KMS-11 (cell line): ENCODE results near the gene SIGLEC15.

Experiments used
- H2AFZ ChIP-seq: fragments of 200-600 bp; sonication (generic); 2 replicates; pipeline ENCODE4 v1.6.1; 2016; ENCODE audit warnings: antibody characterized with exemption, mixed run types, low read depth
- H3K27ac ChIP-seq: fragments of 200-600 bp; sonication (generic); 2 replicates; pipeline ENCODE4 v1.6.1; 2016; ENCODE audit warnings: mild to moderate bottlenecking, mixed run types
- H3K27me3 ChIP-seq: fragments of 200-600 bp; sonication (generic); 2 replicates; pipeline ENCODE4 v1.6.1; 2017; ENCODE audit warnings: mild to moderate bottlenecking, low read depth, mixed run types, moderate library complexity; ENCODE audit not compliant: insufficient read depth
- H3K36me3 ChIP-seq: fragments of 200-600 bp; sonication (generic); 2 replicates; pipeline ENCODE4 v1.6.1; 2017; ENCODE audit warnings: mild to moderate bottlenecking, mixed run types; ENCODE audit not compliant: insufficient read depth
- H3K4me1 ChIP-seq: fragments of 200-600 bp; sonication (generic); 2 replicates; pipeline ENCODE4 v1.6.1; 2016; ENCODE audit warnings: mild to moderate bottlenecking, low read depth, mixed run types; ENCODE audit not compliant: poor library complexity, severe bottlenecking
- H3K4me2 ChIP-seq: fragments of 200-600 bp; sonication (generic); 2 replicates; pipeline ENCODE4 v1.7.0; 2016; ENCODE audit warnings: mild to moderate bottlenecking, mixed run types
- H3K4me3 ChIP-seq: fragments of 200-600 bp; sonication (generic); IDR thresholded peaks from 2 replicates; pipeline ENCODE4 v1.6.1; 2017; ENCODE audit warnings: low read depth, low read length, mixed read lengths; ENCODE audit not compliant: insufficient read depth
- H3K79me2 ChIP-seq: fragments of 200-600 bp; sonication (generic); 2 replicates; pipeline ENCODE4 v1.6.1; 2016; ENCODE audit warnings: low read depth, mixed run types; ENCODE audit not compliant: insufficient read depth
- H3K9ac ChIP-seq: fragments of 200-600 bp; sonication (generic); 2 replicates; pipeline ENCODE4 v1.6.1; 2016; ENCODE audit warnings: mild to moderate bottlenecking, mixed run types
- H4K20me1 ChIP-seq: fragments of 200-600 bp; sonication (generic); 2 replicates; pipeline ENCODE4 v1.6.1; 2016; ENCODE audit warnings: mild to moderate bottlenecking, mixed run types; ENCODE audit not compliant: insufficient read depth
- CTCF ChIP-seq: fragments of 200-600 bp; sonication (generic); conservative IDR thresholded peaks from 2 replicates; pipeline ENCODE4 v1.6.1; 2017; ENCODE audit warnings: low read depth, mild to moderate bottlenecking, antibody characterized with exemption, low read length, moderate library complexity, mixed read lengths

The SIGLEC15 gene

GRCh38 chr18:45854036-45854586, 28.6 kb downstream of the SIGLEC15 start:
- no peak overlapping the region for H3K9ac ChIP-seq
- no peaks in the 10 kb centered on the region for H3K79me2 ChIP-seq
- H3K27me3 ChIP-seq = no peaks in the 10 kb centered on the region
- no peaks in the 10 kb centered on the region for H3K36me3 ChIP-seq
- no peak overlapping the region for H3K4me3 ChIP-seq
- H4K20me1 ChIP-seq = no peaks in the 10 kb centered on the region
- no peak for TF ChIP-seq CTCF
- H2AFZ ChIP-seq = no peak overlapping the region
- H3K27ac ChIP-seq = no peak overlapping the region
- H3K4me2 ChIP-seq = no peak overlapping the region
- H3K4me1 ChIP-seq = no peaks in the 10 kb centered on the region

GRCh38 chr18:45856531-45856930, 31.1 kb downstream of the SIGLEC15 start:
- Histone ChIP-seq H3K79me2 (no peaks in the 10 kb centered on the region), H3K27ac (no peak overlapping the region), H3K4me2 (no peak overlapping the region), H3K4me3 (no peak overlapping the region), H3K27me3 (no peaks in the 10 kb centered on the region), H3K4me1 (no peaks in the 10 kb centered on the region), H2AFZ (no peak overlapping the region), H3K9ac (no peak overlapping the region), H3K36me3 (peaks cover 1% of the 10 kb centered on the region; the same call in 1 of the 2 replicates), H4K20me1 (no peaks in the 10 kb centered on the region)
- no peak for TF ChIP-seq CTCF

GRCh38 chr18:45859334-45859733, 33.9 kb downstream of the SIGLEC15 start:
- no peaks in the 10 kb centered on the region for H3K4me1 ChIP-seq
- no peak overlapping the region for H3K27ac ChIP-seq
- H2AFZ ChIP-seq = no peak overlapping the region
- no peaks in the 10 kb centered on the region for H3K27me3 ChIP-seq
- peaks cover 4% of the 10 kb centered on the region; the same call in 1 of the 2 replicates for H3K36me3 ChIP-seq
- no peak for TF ChIP-seq CTCF
- H3K4me2 ChIP-seq = no peak overlapping the region
- no peak overlapping the region for H3K9ac ChIP-seq
- no peaks in the 10 kb centered on the region for H4K20me1 ChIP-seq
- H3K4me3 ChIP-seq = no peak overlapping the region
- H3K79me2 ChIP-seq = no peaks in the 10 kb centered on the region

GRCh38 chr18:45860492-45860891, 35.0 kb downstream of the SIGLEC15 start:
- TF ChIP-seq CTCF = no peak

More at GRCh38 chr18:45860492-45860891, 35.0 kb downstream of the SIGLEC15 start:
- H3K27ac ChIP-seq = no peak overlapping the region
- H3K79me2 ChIP-seq = no peaks in the 10 kb centered on the region
- no peaks in the 10 kb centered on the region for H3K4me1 ChIP-seq
- H3K27me3 ChIP-seq = no peaks in the 10 kb centered on the region
- H4K20me1 ChIP-seq = no peaks in the 10 kb centered on the region
- no peak overlapping the region for H3K4me3 ChIP-seq
- no peak overlapping the region for H3K4me2 ChIP-seq
- peaks cover 4% of the 10 kb centered on the region; the same call in 1 of the 2 replicates for H3K36me3 ChIP-seq
- H2AFZ ChIP-seq = no peak overlapping the region
- no peak overlapping the region for H3K9ac ChIP-seq
